OCI-LY7 (cell line): ENCODE results near the gene MUC21. TPM values are rescaled to one million over a fixed set of nuclear protein-coding genes. Genes with fewer than 3 reads are reported as not detected.

Experiments
- BruUV-seq: library from RNA; stranded (reverse); fragments of 400-500 nt; replicated peaks from 2 replicates; lab custom pipeline; 2021; lab: Mats Ljungman, UMichigan
- CTCF ChIA-PET: fragments of 300-600 bp; sonication (Branson Sonifier 250); formaldehyde crosslinking; loops from one replicate; lab custom pipeline; 2022; ENCODE audit warnings: antibody characterized with exemption; ENCODE audit not compliant: unreplicated experiment; lab: Charles Lee
- POLR2A ChIA-PET: fragments of 300-600 bp; sonication (Branson Sonifier 250); formaldehyde crosslinking; loops from one replicate; lab custom pipeline; 2022; ENCODE audit warnings: antibody characterized with exemption; lab: Charles Lee
- DNase-seq: peaks from one replicate; pipeline ENCODE4 v3.0.0-alpha.2; 2015; ENCODE audit warnings: low spot score
- H2AFZ ChIP-seq: fragments of 200-600 bp; sonication (generic), shearing (Covaris generic); 2 replicates; pipeline ENCODE4 v1.6.1; 2014; ENCODE audit warnings: mild to moderate bottlenecking, antibody characterized with exemption, low read length, moderate library complexity
- H3K27ac ChIP-seq: fragments of 200-600 bp; sonication (generic); 2 replicates; pipeline ENCODE4 v1.5.1; 2014; ENCODE audit warnings: mixed run types, low read depth, mild to moderate bottlenecking, moderate library complexity, low read length, inconsistent platforms; ENCODE audit not compliant: poor library complexity, severe bottlenecking
- H3K36me3 ChIP-seq: fragments of 200-600 bp; sonication (generic); 2 replicates; pipeline ENCODE4 v1.6.1; 2014; ENCODE audit warnings: mild to moderate bottlenecking, antibody characterized with exemption, low read length, moderate library complexity, mixed read lengths; ENCODE audit not compliant: insufficient read depth
- H3K4me1 ChIP-seq: fragments of 200-600 bp; sonication (generic); 2 replicates; pipeline ENCODE4 v1.5.1; 2014; ENCODE audit warnings: mild to moderate bottlenecking, low read length; ENCODE audit not compliant: insufficient read depth, poor library complexity, severe bottlenecking
- H3K4me2 ChIP-seq: fragments of 200-600 bp; sonication (generic); 2 replicates; pipeline ENCODE4 v1.6.1; 2014; ENCODE audit warnings: mild to moderate bottlenecking, low read length
- H3K4me3 ChIP-seq: fragments of 200-600 bp; sonication (generic); 2 replicates; pipeline ENCODE4 v1.5.1; 2014; ENCODE audit warnings: mild to moderate bottlenecking, low read depth, low read length; ENCODE audit not compliant: poor library complexity, severe bottlenecking
- H3K79me2 ChIP-seq: fragments of 200-600 bp; sonication (generic); 2 replicates; pipeline ENCODE4 v1.6.1; 2016; ENCODE audit warnings: low read depth, mild to moderate bottlenecking, low read length, moderate library complexity, mixed read lengths; ENCODE audit not compliant: insufficient read depth
- H3K9me2 ChIP-seq: fragments of 200-600 bp; sonication (generic); 2 replicates; pipeline ENCODE4 v1.6.1; 2016; ENCODE audit warnings: mild to moderate bottlenecking, low read length, mixed read lengths; ENCODE audit not compliant: insufficient read depth
- H3K9me3 ChIP-seq: fragments of 200-600 bp; sonication (generic); 2 replicates; pipeline ENCODE4 v1.6.1; 2014; ENCODE audit warnings: mild to moderate bottlenecking, mixed run types, low read length, mixed read lengths
- H4K20me1 ChIP-seq: fragments of 200-600 bp; sonication (generic); 2 replicates; pipeline ENCODE4 v1.6.1; 2014; ENCODE audit warnings: mild to moderate bottlenecking, antibody characterized with exemption, low read length, moderate library complexity, mixed read lengths; ENCODE audit not compliant: insufficient read depth
- EZH2phosphoT487 ChIP-seq: fragments of 200-600 bp; sonication (generic); IDR thresholded peaks from 2 replicates; pipeline ENCODE4 v1.6.1; 2018; ENCODE audit warnings: low read depth, borderline replicate concordance, mild to moderate bottlenecking, mixed run types, antibody characterized with exemption, low read length, moderate library complexity, mixed read lengths
- intact Hi-C: fragments of 100-400 bp; cut with micrococcal nuclease; formaldehyde crosslinking; loops from one replicate; pipeline ENCODE4 v1.10.0; 2022; ENCODE audit not compliant: unreplicated experiment
- total RNA-seq, 2 experiments: library from RNA; depleted of rRNA in 1 of 2; stranded (reverse); fragments of >200 nt in 1 of 2; shearing (Covaris generic) in 1 of 2; gene quantifications; 2 replicates each; pipeline ENCODE4 v1.2.3, GENCODE V29; 2014 to 2022
- TF ChIP-seq, protein P1 (sequence below): fragments of 200-600 bp; sonication (generic); conservative IDR thresholded peaks from 2 replicates; pipeline ENCODE4 v1.5.1; 2014; ENCODE audit warnings: mild to moderate bottlenecking, antibody characterized with exemption, low read length, moderate library complexity, mixed read lengths

Gene MUC21
- total RNA-seq, 2 experiments from 2014 or later = not detected

DNA sequence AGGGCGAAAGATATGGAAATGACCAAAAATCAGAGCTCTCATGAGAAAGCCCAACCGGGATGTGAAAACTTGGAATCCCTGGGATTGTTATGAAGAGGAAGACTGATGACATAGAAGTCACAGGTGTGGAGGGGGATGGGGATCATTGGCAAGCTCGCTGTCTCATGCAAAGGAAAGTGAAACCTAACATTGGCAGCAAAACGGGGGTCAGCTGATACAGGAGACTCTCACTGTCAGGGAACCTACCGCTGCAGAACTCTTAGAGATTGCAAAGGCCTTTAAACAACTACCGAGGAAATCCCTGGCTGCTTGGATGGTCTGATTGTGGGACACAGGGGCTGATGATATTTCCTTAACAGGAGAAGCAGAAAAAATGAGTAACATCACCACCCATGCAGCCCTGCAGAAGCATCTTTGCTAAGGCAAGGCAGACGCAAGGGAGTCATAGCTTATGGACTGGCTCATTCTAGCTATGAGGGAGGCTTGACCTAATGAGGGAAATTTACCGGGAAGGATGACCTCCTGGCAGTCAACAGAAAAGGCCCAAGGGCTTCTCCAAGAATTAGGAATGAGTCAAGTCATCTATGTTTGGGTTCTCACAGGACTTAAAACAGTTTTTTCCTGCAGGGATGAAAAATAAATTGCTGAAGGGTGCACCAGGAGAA, 7.0 kb downstream of the MUC21 start:
- POLR2A ChIA-PET = no interaction called here
- peak overlapping the region; percentile 40; the same call in 1 of the 2 replicates for H3K4me2 ChIP-seq

DNA sequence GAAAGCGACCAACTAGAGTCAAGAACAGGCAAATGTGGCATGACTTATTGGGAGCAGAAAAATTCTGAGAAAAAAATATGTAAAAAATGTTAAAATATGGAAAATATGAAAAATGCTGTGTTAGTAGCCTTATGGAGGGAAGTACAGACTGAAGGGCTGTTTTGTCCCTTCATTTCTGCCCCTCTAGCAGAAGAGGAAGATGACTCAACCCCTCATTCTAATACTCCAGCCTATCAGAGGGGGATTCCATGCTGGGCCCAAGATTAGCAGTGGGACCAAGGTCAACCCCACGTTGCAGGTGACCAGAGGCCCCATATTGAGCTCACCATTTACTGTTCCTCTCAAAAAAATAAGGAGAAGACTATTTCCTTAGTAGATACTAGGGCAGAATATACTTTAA, 8.4 kb downstream of the MUC21 start:
- no peak for DNase-seq
- no peaks in the 10 kb centered on the region for H3K9me2 ChIP-seq
- H3K27ac ChIP-seq = no peak overlapping the region
- intact Hi-C loops = no loop called here
- POLR2A ChIA-PET = interaction anchor here (0.7 to 1.1 kb wide), 2 partner anchors 14 to 104 kb away, joined by 3 to 6 read pairs; no protein-coding TSS in a partner anchor
- H4K20me1 ChIP-seq = no peaks in the 10 kb centered on the region
- peaks cover 3% of the 10 kb centered on the region for H3K4me1 ChIP-seq
- no peak overlapping the region for H3K4me2 ChIP-seq
- CTCF ChIA-PET = no interaction called here
- no peaks in the 10 kb centered on the region for H3K9me3 ChIP-seq
- no peaks in the 10 kb centered on the region for H3K79me2 ChIP-seq
- no peak overlapping the region for H3K4me3 ChIP-seq
- H3K36me3 ChIP-seq = no peaks in the 10 kb centered on the region
- no TSS peak for BruUV-seq
- TF ChIP-seq, protein P1, sequence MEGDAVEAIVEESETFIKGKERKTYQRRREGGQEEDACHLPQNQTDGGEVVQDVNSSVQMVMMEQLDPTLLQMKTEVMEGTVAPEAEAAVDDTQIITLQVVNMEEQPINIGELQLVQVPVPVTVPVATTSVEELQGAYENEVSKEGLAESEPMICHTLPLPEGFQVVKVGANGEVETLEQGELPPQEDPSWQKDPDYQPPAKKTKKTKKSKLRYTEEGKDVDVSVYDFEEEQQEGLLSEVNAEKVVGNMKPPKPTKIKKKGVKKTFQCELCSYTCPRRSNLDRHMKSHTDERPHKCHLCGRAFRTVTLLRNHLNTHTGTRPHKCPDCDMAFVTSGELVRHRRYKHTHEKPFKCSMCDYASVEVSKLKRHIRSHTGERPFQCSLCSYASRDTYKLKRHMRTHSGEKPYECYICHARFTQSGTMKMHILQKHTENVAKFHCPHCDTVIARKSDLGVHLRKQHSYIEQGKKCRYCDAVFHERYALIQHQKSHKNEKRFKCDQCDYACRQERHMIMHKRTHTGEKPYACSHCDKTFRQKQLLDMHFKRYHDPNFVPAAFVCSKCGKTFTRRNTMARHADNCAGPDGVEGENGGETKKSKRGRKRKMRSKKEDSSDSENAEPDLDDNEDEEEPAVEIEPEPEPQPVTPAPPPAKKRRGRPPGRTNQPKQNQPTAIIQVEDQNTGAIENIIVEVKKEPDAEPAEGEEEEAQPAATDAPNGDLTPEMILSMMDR = no peak
- no peak for TF ChIP-seq EZH2phosphoT487
- H2AFZ ChIP-seq = no peak overlapping the region

More for the DNA sequence above, 7.0 kb downstream of the MUC21 start:
- H2AFZ ChIP-seq = peak overlapping the region; percentile 49; the same call in 1 of the 2 replicates
- intact Hi-C loops = no loop called here
- peaks cover 3% of the 10 kb centered on the region for H3K4me1 ChIP-seq
- peak; percentile 14 for DNase-seq
- no peaks in the 10 kb centered on the region for H3K79me2 ChIP-seq
- H3K36me3 ChIP-seq = no peaks in the 10 kb centered on the region
- no peaks in the 10 kb centered on the region for H3K9me2 ChIP-seq
- no peak overlapping the region for H3K4me3 ChIP-seq
- no TSS peak for BruUV-seq
- no peaks in the 10 kb centered on the region for H3K9me3 ChIP-seq
- CTCF ChIA-PET = no interaction called here
- H4K20me1 ChIP-seq = no peaks in the 10 kb centered on the region
- TF ChIP-seq, protein P1 = no peak
- H3K27ac ChIP-seq = no peak overlapping the region

DNA sequence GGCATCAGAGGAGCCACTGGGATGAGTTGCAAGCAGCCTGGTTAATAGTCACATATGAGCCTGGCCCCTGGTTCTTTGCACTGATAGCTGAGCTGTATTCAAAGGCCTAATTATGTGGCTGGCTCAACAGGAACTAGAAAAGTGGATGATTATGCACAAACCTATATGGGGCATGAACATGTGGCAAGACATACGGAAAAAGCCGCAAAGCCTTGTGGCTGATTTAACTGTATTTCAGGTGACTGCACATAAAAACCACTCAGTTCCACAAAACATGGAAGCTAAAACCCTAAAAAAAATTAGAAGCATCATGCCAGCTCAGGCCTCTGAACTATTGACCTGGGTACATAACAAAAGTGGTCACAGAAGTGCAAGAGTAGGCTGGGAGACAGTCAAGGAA, 13.8 kb downstream of the MUC21 start:
- ChIA-PET CTCF (interaction anchor here (0.6 kb wide), 1 partner anchor 11 kb away, joined by 3 read pairs; no protein-coding TSS in a partner anchor), POLR2A (no interaction called here)
- TF ChIP-seq, protein P1 = no peak
- TF ChIP-seq EZH2phosphoT487 = no peak
- Histone ChIP-seq H3K9me2 (no peaks in the 10 kb centered on the region), H3K4me2 (no peak overlapping the region), H3K36me3 (no peaks in the 10 kb centered on the region), H3K27ac (no peak overlapping the region), H4K20me1 (no peaks in the 10 kb centered on the region), H3K79me2 (no peaks in the 10 kb centered on the region), H3K9me3 (no peaks in the 10 kb centered on the region), H2AFZ (no peak overlapping the region), H3K4me1 (no peaks in the 10 kb centered on the region), H3K4me3 (no peak overlapping the region)
- intact Hi-C loops = no loop called here
- DNase-seq = no peak
- BruUV-seq = no TSS peak
